T follicular helper cell (primary cell): ENCODE data around the gene TBC1D1.
"Not testable (repeated sequence)": the region's sequence is repeated elsewhere in the genome, so short reads cannot be mapped to it uniquely, and the experiment has no call there.

Experiments
- DNase-seq: peaks from one replicate; pipeline ENCODE4 v3.0.0-alpha.2; 2020; ENCODE audit warnings: low read depth

TBC1D1 gene

DNA sequence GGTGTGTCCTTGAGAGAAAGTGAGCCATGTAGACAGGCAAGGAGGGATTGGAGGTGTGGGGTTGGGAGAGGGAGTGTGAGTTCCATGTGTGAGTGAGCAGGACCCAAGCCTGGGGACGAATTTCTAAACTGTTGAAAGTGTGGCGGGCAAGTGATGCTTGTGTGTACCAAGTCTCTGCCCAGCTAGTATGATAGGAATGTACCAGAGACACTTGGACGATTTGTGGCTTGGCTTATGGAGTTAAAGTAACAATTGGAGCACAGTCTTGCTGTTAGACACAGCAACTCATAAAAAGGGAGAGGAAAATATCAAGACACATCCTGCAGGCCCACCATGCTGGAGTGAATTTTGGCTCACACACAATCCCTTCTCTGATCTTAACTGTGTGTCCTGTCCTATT lies 77.9 kb downstream of the TBC1D1 start:
- DNase-seq = no peak

DNA sequence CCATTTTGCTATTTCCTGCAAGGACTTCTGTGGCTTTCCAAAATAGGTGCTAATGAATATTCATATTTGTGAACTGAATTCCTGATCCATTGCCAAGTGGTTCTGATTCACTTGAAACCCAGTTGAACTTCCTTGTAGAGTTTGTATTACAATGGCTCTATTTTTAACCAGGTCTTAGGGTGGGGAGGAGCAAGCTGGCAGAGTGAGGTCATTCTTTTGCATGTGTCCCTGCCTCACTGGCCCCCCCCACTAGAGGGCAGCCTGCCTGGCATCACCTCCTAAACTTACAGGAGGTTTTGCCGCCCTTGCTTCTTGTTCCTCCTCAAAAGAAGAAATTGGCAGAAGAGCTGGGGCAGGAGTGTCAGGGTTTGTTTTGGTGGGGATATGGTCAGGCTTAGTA lies 79.8 kb downstream of the TBC1D1 start:
- peak; percentile 37 for DNase-seq

DNA sequence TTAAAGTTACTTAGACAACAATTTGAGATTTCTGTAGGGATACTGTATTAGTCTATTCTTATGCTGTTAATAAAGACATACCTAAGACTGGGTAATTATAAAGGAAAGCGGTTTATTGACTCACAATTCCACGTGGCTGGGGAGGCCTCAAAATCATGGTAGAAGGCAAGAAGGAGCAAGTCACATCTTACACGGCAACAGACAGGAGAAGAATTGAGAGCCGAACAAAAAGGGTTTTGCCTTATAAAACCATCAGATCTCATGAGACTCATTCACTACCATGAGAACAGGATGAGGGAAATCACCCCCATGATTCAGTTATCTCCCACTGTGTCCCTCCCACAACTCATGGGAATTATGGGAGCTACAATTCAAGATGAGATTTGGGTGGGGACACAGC lies 80.3 kb downstream of the TBC1D1 start:
- no peak for DNase-seq

DNA sequence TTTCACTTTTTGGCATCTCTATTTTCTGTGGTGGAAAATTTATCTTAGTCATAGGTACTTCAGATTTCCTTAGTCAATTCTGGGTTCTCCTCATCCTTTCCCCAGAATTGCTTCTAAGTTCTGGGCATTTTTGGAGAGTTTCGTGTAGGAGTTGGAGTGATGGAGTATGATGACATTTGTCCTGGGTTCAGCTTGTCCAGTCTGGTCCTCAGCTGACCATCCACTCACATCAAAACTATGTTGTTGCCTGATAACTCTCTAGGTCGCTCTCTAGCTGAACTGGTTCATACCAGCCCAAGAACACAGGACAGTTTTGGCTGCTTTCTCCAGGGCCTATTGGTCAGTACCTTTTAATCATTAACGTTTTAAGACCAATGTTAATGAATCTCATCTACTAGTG lies 82.6 kb downstream of the TBC1D1 start:
- DNase-seq = no peak

DNA sequence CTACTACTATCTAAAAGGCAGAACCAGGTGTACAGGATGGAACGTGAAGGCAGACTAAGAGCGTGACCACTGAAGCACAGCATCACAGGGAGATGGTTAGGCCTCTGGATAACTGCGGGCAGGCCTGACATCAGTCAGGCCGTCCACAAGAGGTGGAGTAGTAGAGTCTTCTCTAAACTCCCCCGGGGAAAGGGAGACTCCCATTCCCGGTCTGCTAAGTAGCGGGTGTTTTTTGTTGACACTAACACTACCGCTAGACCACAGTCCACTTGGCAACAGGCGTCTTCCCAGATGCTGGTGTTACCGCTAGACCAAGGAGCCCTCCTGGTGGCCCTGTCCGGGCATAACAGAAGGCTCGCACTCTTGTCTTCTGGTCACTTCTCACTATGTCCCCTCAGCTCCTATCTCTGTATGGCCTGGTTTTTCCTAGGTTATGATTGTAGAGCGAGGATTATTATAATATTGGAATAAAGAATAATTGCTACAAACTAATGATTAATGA lies 84.5 kb downstream of the TBC1D1 start:
- not testable (repeated sequence) for DNase-seq

DNA sequence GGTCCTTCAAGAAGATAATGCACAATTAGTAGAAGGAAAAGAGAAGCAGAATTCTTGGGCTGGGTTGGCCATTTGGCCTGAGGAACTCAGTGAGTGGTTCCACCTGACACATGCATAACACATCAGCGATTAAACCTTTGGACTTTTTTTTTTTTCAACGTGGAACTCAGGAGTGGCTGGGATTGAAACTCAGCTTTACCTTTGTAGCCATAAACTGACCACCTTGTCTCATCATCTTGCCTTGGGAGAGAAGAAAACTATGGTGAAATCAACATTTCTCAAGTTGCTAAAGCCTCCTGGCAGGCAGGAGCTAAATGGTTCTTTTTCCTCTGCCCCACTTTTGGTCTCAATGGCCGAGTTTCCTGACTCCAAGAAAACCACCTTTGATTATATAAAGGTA lies 85.6 kb downstream of the TBC1D1 start:
- no peak for DNase-seq

DNA sequence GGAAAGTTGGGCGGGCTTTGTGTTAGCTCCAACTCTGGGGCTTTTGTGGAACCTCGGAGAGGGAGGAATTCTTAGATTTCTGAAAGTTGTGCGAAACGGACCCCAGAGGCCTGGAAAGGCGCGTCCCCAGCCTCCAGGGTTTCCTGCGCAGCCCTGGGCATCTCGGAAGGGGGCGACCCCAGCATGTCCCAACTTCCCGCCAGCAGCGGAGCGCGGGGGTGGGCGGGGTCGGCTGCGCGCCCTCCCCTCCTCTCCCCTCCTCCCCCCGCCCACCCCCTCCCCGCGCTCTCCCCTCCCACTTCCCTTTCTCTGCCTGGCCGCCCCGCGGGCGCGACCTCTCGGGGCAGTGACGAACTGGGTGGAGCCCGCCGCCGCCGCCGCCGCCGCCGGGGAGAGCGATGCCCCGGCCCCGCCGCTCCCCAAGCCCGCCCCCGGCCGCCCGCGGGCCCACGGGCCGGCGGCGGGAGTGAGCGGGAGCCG lies 86.1 kb downstream of the TBC1D1 start:
- peak; percentile 74 for DNase-seq

DNA sequence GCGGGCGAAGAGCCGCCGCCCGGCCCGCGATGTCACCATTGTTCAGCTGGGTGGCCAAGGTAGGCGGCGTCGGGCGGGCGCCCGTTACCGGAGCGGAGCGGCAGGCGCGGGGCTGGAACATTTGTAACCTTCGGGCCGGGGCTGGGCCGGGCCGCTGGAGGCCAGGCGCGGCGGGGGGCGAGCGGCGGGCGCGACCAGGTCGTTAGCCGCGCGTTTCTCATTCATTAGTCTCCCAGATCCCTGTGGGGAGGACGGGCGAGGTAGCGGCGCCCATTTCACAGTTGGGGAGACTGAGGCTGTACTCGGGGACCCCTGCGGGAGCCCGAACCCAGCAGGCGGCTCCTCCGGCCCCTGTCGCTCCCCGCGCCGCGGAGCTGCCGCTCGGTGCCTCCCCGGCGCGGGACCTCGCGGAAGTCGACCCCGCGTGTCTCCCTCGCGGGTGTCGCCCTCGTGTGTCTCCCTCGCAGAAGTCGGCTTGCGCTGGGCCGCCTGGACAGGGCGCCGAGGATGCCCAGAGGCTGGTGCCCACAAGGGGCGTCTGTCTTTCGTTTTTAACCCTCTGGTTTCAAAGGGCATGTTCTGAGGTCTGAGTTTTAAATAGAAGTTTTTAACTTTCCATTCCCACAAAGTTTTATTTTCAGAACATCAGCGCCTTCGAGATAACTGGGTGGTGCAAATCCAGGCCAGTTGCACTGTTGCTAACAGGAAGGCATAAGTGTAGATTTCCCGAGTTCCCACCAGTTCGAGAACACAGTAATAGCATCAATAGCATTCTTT lies 86.8 kb downstream of the TBC1D1 start:
- peak; percentile 58 for DNase-seq

DNA sequence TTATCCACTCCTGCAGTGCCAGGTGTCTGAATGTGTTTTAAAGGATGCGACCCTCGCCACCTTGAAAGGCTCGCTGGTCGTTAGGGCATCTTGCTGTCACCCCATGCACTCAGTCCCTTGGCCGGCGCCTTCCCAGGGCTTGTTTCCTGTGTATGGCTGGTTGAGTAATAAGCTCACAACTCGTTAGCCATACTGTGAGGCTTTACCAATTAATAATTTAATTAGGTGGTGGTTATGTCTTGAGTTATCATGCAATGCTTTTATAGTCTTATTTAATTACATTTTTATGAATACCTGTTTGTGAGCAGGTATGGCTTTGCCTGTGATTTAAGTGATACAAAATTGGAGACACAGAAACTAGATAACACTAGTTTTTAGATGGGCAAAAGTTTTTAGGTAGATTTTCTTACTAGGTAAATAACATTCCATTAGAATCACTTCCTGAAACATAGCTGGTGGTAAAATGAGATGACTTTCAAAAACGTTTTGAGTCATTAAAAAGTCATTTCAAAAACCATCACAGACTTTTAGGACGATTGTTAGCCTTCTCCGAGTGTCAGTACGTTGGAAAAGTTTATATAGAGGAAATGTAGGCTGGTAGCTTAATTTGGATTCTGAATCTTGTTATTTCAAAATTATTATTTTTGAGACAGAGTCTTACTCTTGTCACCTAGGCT lies 87.5 kb downstream of the TBC1D1 start:
- DNase-seq = no peak

DNA sequence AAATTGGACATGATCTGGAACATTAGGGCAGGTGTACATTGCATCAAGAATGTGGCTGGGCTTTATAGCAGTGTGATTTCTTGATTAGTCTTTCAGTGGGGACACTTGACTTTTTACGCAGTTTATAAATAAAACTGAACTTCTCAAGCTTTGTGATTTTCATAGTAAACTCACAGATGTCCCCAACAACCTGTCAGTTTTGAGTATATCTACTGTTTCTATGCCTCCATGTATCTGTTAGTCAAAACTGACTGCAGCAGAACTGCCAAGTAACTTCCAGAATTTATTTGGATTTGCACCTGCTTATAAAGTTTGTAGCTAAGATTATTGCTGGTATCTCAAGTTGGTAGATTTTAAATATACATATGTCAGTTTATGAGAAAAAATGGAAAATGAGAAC lies 89.4 kb downstream of the TBC1D1 start:
- no peak for DNase-seq

DNA sequence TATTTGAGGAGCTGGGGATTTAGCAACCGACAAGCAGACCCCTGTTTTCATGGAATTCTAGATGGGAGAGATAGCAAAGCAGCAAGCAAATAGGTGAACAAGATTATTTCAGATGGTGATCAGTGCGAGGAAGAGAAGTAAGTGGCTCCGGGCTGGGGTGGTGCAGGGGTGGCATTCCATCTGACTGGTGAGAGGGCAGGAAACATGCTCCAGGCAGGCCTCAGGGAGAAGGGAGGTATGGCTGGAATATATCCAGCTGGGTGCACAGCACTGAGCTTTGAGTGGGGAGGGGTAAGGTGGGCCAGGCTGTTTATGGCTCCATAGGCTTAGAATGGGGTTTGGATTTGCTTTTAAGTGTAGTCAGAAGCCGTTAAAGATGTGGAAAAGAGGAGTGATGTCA lies 90.5 kb downstream of the TBC1D1 start:
- DNase-seq = no peak

DNA sequence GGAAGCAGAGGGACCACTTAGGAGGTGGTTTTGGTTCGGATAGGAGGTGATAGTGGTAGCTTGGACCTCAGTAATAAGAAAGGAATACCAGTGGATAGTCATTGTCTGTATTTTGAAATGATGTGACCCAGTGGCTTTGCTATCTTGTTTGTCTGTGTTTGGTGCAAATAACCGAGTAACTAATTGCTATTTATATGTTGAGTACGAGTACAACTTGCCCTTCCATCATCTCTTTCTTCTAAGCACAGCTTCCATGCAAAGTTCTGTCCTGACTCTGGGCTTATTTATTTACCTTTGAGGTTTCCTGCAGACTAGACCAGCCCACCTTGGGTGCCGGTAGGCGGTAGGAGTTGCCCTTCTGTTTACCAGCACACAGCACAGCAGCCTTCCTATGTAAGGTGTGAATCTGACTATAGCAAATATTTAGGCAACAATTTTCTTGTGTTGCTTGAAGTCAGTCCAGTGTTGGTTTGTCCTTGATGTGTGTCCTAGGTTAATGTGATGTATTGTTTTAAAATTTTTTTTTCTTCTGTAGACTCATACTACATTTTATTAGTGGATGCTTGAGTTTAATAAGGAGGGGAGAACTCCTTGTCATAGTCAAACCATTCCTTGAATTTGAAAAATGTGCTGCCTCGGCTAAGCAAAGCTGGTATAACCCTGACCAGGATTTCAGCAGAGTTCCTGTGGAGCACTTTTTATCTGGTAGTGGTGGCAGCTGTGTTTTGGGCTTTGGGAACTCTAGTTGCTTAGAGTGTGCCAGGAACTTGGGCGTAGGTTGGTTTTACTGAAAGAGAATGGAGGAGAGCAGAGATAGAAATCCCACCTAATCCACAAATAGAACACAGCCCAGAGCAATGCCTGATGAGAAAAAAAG lies 91.2 kb downstream of the TBC1D1 start:
- DNase-seq = no peak

DNA sequence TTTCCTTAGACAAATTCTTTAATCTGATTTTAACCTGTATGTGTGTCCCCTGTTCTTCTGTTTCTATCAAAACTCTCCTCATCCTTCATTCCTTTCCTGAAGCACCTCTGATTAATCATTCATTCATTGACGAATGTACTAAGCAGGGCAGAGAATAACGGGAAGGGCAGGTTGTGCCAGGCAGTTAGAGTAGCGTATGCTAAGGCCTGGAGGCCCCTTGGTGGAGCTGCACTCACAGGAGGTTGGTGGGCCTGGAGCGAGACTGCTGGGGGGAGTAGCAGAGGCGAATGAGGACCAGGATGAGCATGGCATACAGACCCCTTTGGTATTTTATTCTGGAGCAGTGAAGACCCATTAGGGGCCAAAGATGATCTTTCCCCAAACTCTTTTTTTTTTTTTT lies 91.9 kb downstream of the TBC1D1 start:
- no peak for DNase-seq

DNA sequence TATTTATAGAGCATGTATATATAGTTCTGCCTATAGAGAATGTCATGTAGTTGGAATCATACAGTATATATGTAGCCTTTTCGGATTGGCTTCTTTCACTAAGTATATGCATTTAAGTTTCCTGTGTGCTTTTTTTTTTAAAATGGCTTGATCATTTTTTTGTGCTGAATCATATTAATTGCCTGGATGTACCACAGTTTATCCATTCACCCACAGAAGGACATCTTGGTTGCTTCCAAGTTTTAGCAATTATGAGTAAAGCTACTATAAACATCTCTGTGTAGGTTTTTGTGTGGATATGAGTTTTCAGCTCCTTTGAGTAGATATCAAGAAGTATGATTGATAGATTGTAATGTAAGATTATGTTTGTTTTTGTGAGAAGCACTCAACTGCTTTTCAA lies 93.1 kb downstream of the TBC1D1 start:
- no peak for DNase-seq

DNA sequence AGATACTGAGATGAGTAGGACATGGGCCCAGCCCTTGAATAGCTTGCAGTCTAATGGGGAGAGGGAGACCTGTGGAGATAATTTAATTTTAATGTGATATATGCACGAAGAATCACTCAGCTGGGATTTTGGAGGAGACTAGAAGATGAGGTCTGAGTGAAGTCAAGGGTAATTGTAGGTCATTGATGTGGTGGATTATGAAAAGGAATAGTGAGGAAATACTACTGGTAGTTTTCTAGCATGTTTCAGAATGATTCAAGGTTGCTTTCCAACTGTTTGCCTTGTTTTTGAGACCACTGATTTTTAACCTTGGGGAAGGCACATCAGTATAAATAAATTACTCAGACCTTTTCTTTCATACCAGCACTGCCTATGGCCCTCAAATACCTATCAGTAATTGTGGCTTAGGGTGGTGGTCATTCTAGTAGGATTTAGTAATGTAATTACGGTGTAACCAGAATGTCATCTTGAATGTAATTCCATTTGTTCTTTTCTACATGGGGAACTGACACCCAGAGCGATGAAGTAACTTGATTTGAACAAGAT lies 94.9 kb downstream of the TBC1D1 start:
- no peak for DNase-seq

DNA sequence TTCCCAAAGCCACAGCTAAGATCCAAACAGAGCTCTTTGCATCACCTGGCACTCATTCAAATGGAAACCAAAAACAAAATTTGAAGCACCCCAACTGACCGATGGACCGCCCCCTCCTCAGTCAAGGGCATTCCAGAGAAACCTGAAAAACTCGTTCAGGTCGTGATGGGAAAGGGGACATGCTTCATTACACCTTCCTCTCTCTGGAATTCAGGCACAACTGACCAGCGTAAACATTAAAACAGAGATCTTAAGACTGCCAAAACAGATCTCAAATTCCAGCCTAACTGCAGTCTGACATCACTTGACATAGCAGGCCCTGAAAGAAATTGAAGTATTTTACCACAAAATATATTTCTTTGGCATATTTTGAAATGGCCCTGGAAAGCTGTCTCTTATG lies 97.8 kb downstream of the TBC1D1 start:
- DNase-seq = no peak

DNA sequence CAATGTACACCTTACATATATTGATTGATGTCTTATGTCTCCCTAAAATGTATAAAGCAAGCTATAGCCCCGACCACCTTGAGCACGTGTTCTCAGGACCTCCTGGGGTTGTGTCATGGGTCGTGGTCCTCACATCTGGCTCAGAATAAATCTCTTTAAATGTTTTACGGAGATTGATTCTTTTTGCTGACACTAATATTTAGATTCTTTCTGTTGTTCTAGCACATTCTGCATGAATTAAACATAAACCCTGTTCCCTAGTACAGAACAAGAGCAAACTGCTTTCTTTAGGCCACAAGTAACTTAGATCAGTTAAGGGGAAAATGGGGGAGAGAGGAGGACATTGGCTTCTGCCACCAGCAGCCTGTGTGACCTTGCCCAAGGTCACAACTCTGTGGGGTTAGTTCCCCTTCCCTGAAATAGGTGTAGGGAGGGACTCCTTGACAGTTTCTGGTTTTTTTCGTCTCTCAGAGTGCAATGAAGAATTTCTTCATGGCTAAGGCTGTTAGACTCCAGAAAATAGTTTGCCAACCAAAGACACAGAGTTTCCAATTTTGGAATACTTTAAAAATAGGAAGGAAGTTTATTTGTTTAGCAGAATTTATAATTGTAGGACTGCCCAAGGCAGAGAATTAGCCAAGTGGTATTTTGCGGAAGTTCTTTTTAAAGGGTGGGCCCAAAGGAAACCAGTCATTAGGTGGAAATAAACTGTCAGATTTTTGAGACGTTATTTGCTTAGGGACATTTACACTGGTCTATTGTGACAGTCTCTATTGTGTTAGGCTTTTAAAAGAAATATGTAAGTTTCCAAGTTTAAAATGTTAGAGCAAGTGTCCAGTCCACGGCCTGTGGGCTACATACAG lies 98.7 kb downstream of the TBC1D1 start:
- no peak for DNase-seq

DNA sequence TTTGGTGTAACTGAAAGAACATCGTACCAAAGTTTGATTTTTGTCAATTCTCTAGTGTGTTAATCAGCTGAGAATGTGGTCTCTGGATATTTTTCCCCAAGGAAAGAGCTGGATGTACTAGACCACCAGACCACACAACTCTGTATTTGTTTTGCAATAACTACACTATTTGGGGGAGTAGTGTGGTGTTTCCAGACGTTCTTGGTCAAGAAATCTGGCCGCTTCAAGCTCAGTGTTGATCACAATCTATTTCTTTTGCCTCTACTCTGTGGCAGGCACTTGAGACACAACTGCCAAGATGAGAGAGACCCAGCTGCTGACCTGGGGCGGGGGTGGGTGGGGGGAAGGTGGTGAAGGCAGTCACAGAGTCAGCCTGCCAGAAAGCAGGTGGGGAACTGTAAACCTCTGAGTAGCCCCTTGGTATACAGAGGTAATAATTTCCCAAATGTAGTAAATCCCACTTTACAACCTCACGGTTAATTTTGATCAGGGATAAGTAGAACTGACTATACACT lies 99.9 kb downstream of the TBC1D1 start:
- DNase-seq = no peak

DNA sequence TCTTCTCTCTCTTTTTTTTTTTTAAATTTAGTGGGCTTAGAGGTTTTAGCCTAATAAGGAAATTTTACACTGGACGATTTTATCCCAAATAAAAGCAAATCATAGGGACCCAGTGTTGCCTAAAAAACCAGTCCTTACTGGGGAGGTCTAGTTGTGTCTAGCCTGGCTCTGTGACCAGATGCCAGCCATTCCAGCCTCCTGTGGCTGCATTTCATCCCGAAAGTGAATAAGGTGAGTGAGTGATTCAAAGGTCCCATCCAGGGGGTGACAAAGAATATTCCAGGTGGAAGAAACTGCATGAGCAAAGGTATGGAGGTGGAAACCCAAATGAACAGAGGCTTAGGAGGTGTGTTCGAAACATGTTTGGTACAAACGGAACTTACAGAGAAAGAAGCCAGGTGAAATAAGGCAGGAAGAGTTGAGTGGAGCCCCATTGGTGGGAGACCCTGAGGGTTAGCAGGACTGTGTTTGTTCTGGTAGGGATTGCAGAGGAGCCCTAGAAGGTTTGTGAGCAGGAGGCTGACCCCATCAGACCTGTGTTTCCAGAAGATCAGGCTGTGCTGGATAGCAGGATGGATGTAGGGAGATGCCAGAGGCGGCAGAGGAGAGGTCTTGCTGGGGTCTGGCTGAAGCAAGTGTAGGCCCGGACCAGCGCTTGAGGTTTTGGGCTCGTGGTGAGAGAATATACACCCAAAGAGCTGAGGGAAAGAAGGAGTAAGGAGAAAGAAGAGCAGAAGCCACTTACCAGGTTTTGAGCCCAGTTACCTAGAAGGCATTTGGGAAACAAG lies 100.9 kb downstream of the TBC1D1 start:
- DNase-seq = no peak

DNA sequence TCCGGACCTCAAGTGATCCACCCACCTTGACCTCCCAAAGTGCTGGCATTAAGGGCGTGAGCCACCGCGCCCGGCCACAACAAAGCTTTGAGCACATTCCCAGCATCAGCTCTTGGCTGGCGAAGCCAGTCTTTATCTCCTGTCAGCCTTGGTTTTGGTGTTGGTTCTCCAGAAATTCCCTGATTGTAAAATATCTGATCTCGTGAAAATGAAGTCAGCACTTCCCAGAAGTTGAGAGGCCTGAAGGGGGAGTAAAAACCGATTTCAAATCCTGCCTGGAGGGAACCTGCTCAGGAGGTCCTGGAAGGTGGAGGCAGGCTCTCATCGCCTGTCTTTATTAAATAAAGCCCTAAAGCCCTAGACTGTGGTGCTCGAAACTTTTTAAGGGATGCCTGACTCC lies 102.9 kb downstream of the TBC1D1 start:
- no peak for DNase-seq
